HG03457 (cell line): ENCODE results near the gene LTBP2.

Experiments used
- ATAC-seq: cut with Tn5 transposase; IDR thresholded peaks from one replicate; pipeline ENCODE4 v1.9.1; 2021; ENCODE audit warnings: moderate number of reproducible peaks; ENCODE audit not compliant: unreplicated experiment

Gene LTBP2

GRCh38 chr14:74509587-74510222, 102.3 kb downstream of the LTBP2 start:
- no peak for ATAC-seq

GRCh38 chr14:74508844-74509428, 103.1 kb downstream of the LTBP2 start:
- no peak for ATAC-seq

- ATAC-seq, result no peak
These were observed 103.7 kb downstream of the LTBP2 start for GRCh38 chr14:74508292-74508731.

- no peak for ATAC-seq
These were observed 104.2 kb downstream of the LTBP2 start for GRCh38 chr14:74507840-74508239.

GRCh38 chr14:74507085-74507484, 105.0 kb downstream of the LTBP2 start:
- no peak for ATAC-seq

GRCh38 chr14:74506411-74506851, 105.6 kb downstream of the LTBP2 start:
- ATAC-seq, result no peak

GRCh38 chr14:74505831-74506230, 106.2 kb downstream of the LTBP2 start:
- ATAC-seq, result no peak

- no peak for ATAC-seq
These were observed 106.9 kb downstream of the LTBP2 start for GRCh38 chr14:74504874-74505720.

GRCh38 chr14:74504412-74504811, 107.6 kb downstream of the LTBP2 start:
- no peak for ATAC-seq

GRCh38 chr14:74503938-74504335, 108.1 kb downstream of the LTBP2 start:
- ATAC-seq, result no peak

GRCh38 chr14:74503291-74503937, 108.6 kb downstream of the LTBP2 start:
- no peak for ATAC-seq

GRCh38 chr14:74502236-74503019, 109.6 kb downstream of the LTBP2 start:
- ATAC-seq, result no peak

GRCh38 chr14:74501691-74502090, 110.3 kb downstream of the LTBP2 start:
- no peak for ATAC-seq

- ATAC-seq, result no peak
These were observed 110.9 kb downstream of the LTBP2 start for GRCh38 chr14:74501135-74501614.

GRCh38 chr14:74500417-74501134, 111.5 kb downstream of the LTBP2 start:
- no peak for ATAC-seq

GRCh38 chr14:74495356-74495755, 116.7 kb downstream of the LTBP2 start:
- ATAC-seq, result no peak

- ATAC-seq, result peak; percentile 79
These were observed 118.4 kb downstream of the LTBP2 start, which contains the start of gene ISCA2 for GRCh38 chr14:74493343-74494261. Gene ISCA2 (plus strand): TSS chr14:74493765. CDS start chr14:74493775, 10 bp downstream.

GRCh38 chr14:74492776-74493342, 119.2 kb downstream of the LTBP2 start, which contains the start of gene NPC2:
Gene NPC2 (minus strand): TSS chr14:74493305. CDS start chr14:74493274, 31 bp downstream.
- ATAC-seq, result peak; percentile 4
